GM23338 (cell line): ENCODE measurements around the gene CTU2. TPM values are rescaled to one million over a fixed set of nuclear protein-coding genes. Genes with fewer than 3 reads are reported as not detected.

Experiments
- ATAC-seq: fragments of 200-7000 bp; cut with Tn5 transposase; 3 replicates; pipeline ENCODE4 v1.9.1; 2020
- DNase-seq: peaks from one replicate; pipeline ENCODE4 v3.0.0-alpha.2; 2015; ENCODE audit warnings: low spot score
- H2AFZ ChIP-seq: fragments of 200-600 bp; sonication (generic); 2 replicates; pipeline ENCODE4 v1.8.0; 2016; ENCODE audit warnings: antibody characterized with exemption, mild to moderate bottlenecking, moderate library complexity
- H3F3A ChIP-seq: fragments of 200-600 bp; sonication (generic); replicated peaks from 2 replicates; pipeline ENCODE4 v1.8.0; 2017; ENCODE audit warnings: antibody characterized with exemption, mixed run types, low read depth
- H3K27ac ChIP-seq: fragments of 200-600 bp; sonication (generic); 2 replicates; pipeline ENCODE4 v1.6.1; 2016; ENCODE audit warnings: low read depth
- H3K27me3 ChIP-seq: fragments of 200-600 bp; sonication (generic); 2 replicates; pipeline ENCODE4 v1.8.0; 2016; ENCODE audit warnings: mild to moderate bottlenecking, mixed run types, moderate library complexity; ENCODE audit not compliant: insufficient read depth
- H3K36me3 ChIP-seq: fragments of 200-600 bp; sonication (generic); 2 replicates; pipeline ENCODE4 v1.8.0; 2016; ENCODE audit warnings: mild to moderate bottlenecking; ENCODE audit not compliant: insufficient read depth
- H3K4me1 ChIP-seq: fragments of 200-600 bp; sonication (generic); 2 replicates; pipeline ENCODE4 v1.8.0; 2016; ENCODE audit warnings: mild to moderate bottlenecking, moderate library complexity; ENCODE audit not compliant: insufficient read depth
- H3K4me2 ChIP-seq: fragments of 200-600 bp; sonication (generic); 2 replicates; pipeline ENCODE4 v1.7.1; 2017; ENCODE audit warnings: mixed run types
- H3K4me3 ChIP-seq: fragments of 200-600 bp; sonication (generic); 2 replicates; pipeline ENCODE4 v1.6.1; 2016; ENCODE audit warnings: mixed run types
- H3K79me2 ChIP-seq: fragments of 200-600 bp; sonication (generic); replicated peaks from 2 replicates; pipeline ENCODE4 v1.8.0; 2017; ENCODE audit warnings: mild to moderate bottlenecking; ENCODE audit not compliant: insufficient read depth
- H3K9me2 ChIP-seq: fragments of 200-600 bp; sonication (generic); 2 replicates; pipeline ENCODE4 v1.8.0; 2017; ENCODE audit not compliant: insufficient read depth
- H4K20me1 ChIP-seq: fragments of 200-600 bp; sonication (generic); replicated peaks from 2 replicates; pipeline ENCODE4 v1.8.0; 2017; ENCODE audit warnings: mild to moderate bottlenecking; ENCODE audit not compliant: insufficient read depth
- H3K27ac Mint-ChIP-seq: 2 replicates; pipeline ENCODE4 v1.8.0; 2020; ENCODE audit warnings: inconsistent platforms, mild to moderate bottlenecking, moderate library complexity, mixed read lengths
- H3K27me3 Mint-ChIP-seq: 3 replicates; pipeline ENCODE4 v1.8.0; 2022; ENCODE audit warnings: low read depth, mild to moderate bottlenecking, moderate library complexity, mixed read lengths, inconsistent platforms; ENCODE audit not compliant: insufficient read depth, poor library complexity
- H3K36me3 Mint-ChIP-seq: 3 replicates; pipeline ENCODE4 v1.8.0; 2021; ENCODE audit warnings: low read depth, mild to moderate bottlenecking, inconsistent platforms, moderate library complexity, mixed read lengths
- H3K4me1 Mint-ChIP-seq: 3 replicates; pipeline ENCODE4 v1.8.0; 2020; ENCODE audit warnings: mild to moderate bottlenecking, inconsistent platforms, mixed read lengths
- H3K4me3 Mint-ChIP-seq: 3 replicates; pipeline ENCODE4 v1.8.0; 2021; ENCODE audit warnings: moderate library complexity, mild to moderate bottlenecking, inconsistent platforms, mixed read lengths
- H3K9me3 Mint-ChIP-seq: 3 replicates; pipeline ENCODE4 v1.8.0; 2020; ENCODE audit warnings: moderate library complexity, mild to moderate bottlenecking, inconsistent platforms, mixed read lengths
- CREB1 ChIP-seq: fragments of 250-450 bp; sonication (Bioruptor Pico); IDR thresholded peaks from 2 replicates; pipeline ENCODE4 v1.5.0; 2020; ENCODE audit warnings: low read depth, mild to moderate bottlenecking, moderate library complexity
- CTCF ChIP-seq, 2 experiments: fragments of 200-600 bp in 1 of 2; sonication (generic) in 1 of 2; conservative IDR thresholded peaks; 2 replicates each; pipeline versions ENCODE4 v1.5.1 to v1.6.1; 2016 to 2017; ENCODE audit warnings: antibody characterized with exemption in 2 of 2, low read depth in 2 of 2, mild to moderate bottlenecking in 2 of 2, moderate library complexity in 1 of 2
- ETS1 ChIP-seq: IDR thresholded peaks from 2 replicates; pipeline ENCODE4 v1.6.1; 2016; ENCODE audit warnings: antibody characterized with exemption
- EZH2 ChIP-seq: fragments of 200-600 bp; sonication (generic); IDR thresholded peaks from one replicate; pipeline ENCODE4 v1.8.0; 2017; ENCODE audit warnings: antibody characterized with exemption, mild to moderate bottlenecking, low read depth; ENCODE audit not compliant: unreplicated experiment
- NANOG ChIP-seq: IDR thresholded peaks from 2 replicates; pipeline ENCODE4 v1.6.1; 2016; ENCODE audit warnings: antibody characterized with exemption, borderline replicate concordance
- POLR2AphosphoS5 ChIP-seq: IDR thresholded peaks from 2 replicates; pipeline ENCODE4 v1.6.1; 2016; ENCODE audit warnings: antibody characterized with exemption, low read depth
- STAT1 ChIP-seq: IDR thresholded peaks from one replicate; pipeline ENCODE4 v1.6.1; 2016; ENCODE audit warnings: antibody characterized with exemption; ENCODE audit not compliant: unreplicated experiment
- ZNF331 ChIP-seq: fragments of 250-450 bp; sonication (Bioruptor Pico); IDR thresholded peaks from 2 replicates; pipeline ENCODE4 v1.5.0; 2020; ENCODE audit warnings: low read depth, mild to moderate bottlenecking, moderate library complexity
- ZNF462 ChIP-seq: fragments of 250-450 bp; sonication (Bioruptor Pico); IDR thresholded peaks from 2 replicates; pipeline ENCODE4 v1.5.0; 2020; ENCODE audit warnings: mild to moderate bottlenecking, moderate library complexity
- polyA plus RNA-seq: library from polyadenylated mRNA; unstranded; fragments of >200 nt; fragmentation: Nextera tagmentation; extraction: Ambion mirVana; gene quantifications from 2 replicates; pipeline ENCODE4 v1.2.1, GENCODE V29; 2016
- total RNA-seq: library from RNA; depleted of rRNA; stranded (reverse); fragments of >200 nt; shearing (Covaris generic); gene quantifications from 2 replicates; pipeline ENCODE4 v1.2.3, GENCODE V29; 2014

The CTU2 gene
- total and polyA plus RNA-seq, 2 experiments from 2014 or later, result 22.3 to 25.7 TPM

GRCh38 chr16:88700636-88701482 is 5.4 kb upstream of the CTU2 start (continued):
- no peak for TF ChIP-seq ZNF462 (CRISPR knock-in tag)

- Mint-ChIP-seq H3K4me1 (peaks cover 12% of the 10 kb centered on the region), H3K27me3 (peaks cover 6% of the 10 kb centered on the region), H3K27ac (no peak overlapping the region), H3K36me3 (no peaks in the 10 kb centered on the region; the same call in 2 of the 3 replicates), H3K4me3 (no peak overlapping the region), H3K9me3 (no peaks in the 10 kb centered on the region)
- DNase-seq (no peak), ATAC-seq (no peak)
- Histone ChIP-seq H3K9me2 (no peaks in the 10 kb centered on the region), H3K79me2 (peaks cover 23% of the 10 kb centered on the region), H4K20me1 (peaks cover 5% of the 10 kb centered on the region; the same call in 1 of the 2 replicates), H3K36me3 (no peaks in the 10 kb centered on the region), H3K4me3 (no peak overlapping the region), H3F3A (no peaks in the 10 kb centered on the region), H3K4me1 (no peaks in the 10 kb centered on the region), H3K27ac (no peak overlapping the region), H3K4me2 (no peak overlapping the region), H2AFZ (no peak overlapping the region), H3K27me3 (no peaks in the 10 kb centered on the region)
- TF ChIP-seq EZH2, result no peak
- no peak for TF ChIP-seq CTCF (conservative IDR thresholded peaks at IDR 0.05; ENCODE audit: low read depth in 2 of 2)
- no peak for TF ChIP-seq ETS1
- TF ChIP-seq POLR2AphosphoS5, result no peak
- no peak for TF ChIP-seq CREB1 (CRISPR knock-in tag)
- TF ChIP-seq STAT1, result no peak
- TF ChIP-seq ZNF331, result no peak
- no peak for TF ChIP-seq NANOG
These were observed 4.5 kb upstream of the CTU2 start for GRCh38 chr16:88701581-88702370.
